ENCODE results near the gene RAB5IF. TPM values are rescaled to one million over a fixed set of nuclear protein-coding genes. Genes with fewer than 3 reads are reported as not detected.
"Not testable (repeated sequence)": the region's sequence is repeated elsewhere in the genome, so short reads cannot be mapped to it uniquely, and the experiment has no call there.

Gene RAB5IF
- total RNA-seq, 2 experiments from 2014 or later = 62.6 to 74.8 TPM

DNA sequence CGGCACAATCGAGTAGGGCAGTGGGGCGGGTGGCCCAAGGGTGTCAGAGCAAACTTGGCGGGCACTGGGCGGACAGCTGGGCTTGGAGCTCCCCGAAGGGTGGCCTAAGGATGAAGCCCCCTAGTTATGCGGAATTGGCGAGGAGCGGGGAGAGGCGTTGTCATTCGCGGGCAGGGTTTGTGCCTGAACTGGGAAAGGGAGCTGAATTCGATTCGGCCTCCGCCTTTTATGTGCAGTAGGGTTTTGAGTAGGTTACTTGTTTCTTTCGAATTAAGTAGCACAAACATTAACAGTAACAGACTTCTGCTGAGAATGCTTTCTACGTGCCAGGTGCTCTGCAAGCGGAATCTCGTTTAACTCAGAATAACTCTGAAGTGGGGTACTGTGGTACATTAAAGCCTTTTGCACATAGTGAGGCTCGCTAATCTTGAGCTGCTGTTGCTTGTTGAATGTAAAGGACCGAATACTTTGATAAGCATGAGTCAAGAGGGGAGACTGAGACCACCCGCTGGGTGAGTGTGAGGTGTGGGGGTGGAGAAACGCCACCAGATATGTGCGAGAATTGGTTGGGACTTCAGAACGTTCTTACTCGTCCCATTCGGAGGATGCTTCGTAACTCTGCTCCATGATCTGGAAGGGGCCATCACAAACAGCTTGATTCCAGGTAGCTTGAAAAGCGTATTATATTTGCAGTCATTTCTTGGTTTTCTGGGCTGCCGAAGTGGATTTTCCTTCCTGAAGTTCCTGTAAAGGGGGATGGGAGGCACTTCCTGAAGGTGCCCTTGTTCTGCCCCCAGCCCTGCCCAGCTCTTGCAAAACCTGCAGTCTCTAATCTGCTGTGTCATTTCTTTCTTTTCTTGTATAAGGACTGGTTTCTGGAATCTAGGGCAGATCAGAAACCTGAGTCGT is 833 bp downstream of the RAB5IF start:
- peak in 3 of 14 experiments; percentile 34 to 45 (median 41) for DNase-seq
- CTCF ChIA-PET = interaction anchor here (0.8 to 4.0 kb wide), 15 partner anchors 13 to 167 kb away, joined by 3 to 68 read pairs (median 6); partner anchors contain the start of genes DSN1, NDRG3, SLA2 and TGIF2

GRCh38 chr20:36607586-36608387 is 2.2 kb downstream of the RAB5IF start:
- POLR2A ChIA-PET = interaction anchor here (1.2 to 4.4 kb wide), 3 partner anchors 12 to 35 kb away, joined by 4 to 121 read pairs (median 83); partner anchors contain the start of gene TGIF2
- Histone ChIP-seq H3K27ac (ENCODE audit: low read depth in 1 of 2, low read length in 2 of 2) (peak overlapping the region in 1 of 2 donors; percentile 87), H3K9me3 (ENCODE audit: control insufficient read depth in 1 of 2, insufficient read depth in 1 of 2, low read length in 2 of 2) (no peaks in the 10 kb centered on the region), H3K36me3 (ENCODE audit: insufficient read depth, low read length) (peaks cover 45% of the 10 kb centered on the region), H3K4me3 (ENCODE audit: low read length) (no peak overlapping the region), H3K4me1 (ENCODE audit: insufficient read depth, low read length) (peaks cover 42% of the 10 kb centered on the region), H3K27me3 (ENCODE audit: control insufficient read depth in 1 of 2, insufficient read depth in 2 of 2, low read length in 2 of 2) (no peaks in the 10 kb centered on the region)
- no peak for TF ChIP-seq CTCF (IDR thresholded peaks at IDR 0.05)
- no peak for DNase-seq
- H3K27me3 Mint-ChIP-seq = no peaks in the 10 kb centered on the region
- H3K27ac Mint-ChIP-seq = peak overlapping the region; percentile 97
- H3K9me3 Mint-ChIP-seq = no peaks in the 10 kb centered on the region
- CTCF ChIA-PET = interaction anchor here (0.6 kb wide), 1 partner anchor 1398 kb away, joined by 3 read pairs; no protein-coding TSS in a partner anchor
- peaks cover 73% of the 10 kb centered on the region for H3K36me3 Mint-ChIP-seq (ENCODE audit: low read depth)
- peak overlapping the region; percentile 98 for H3K4me3 Mint-ChIP-seq
- peaks cover 35% of the 10 kb centered on the region for H3K4me1 Mint-ChIP-seq (ENCODE audit: low read depth)
- intact Hi-C loops (cut with DNase I, micrococcal nuclease) = loop anchor here (2.0 to 5.0 kb wide), 3 partner anchors 139 to 165 kb away; partner anchors contain the start of genes DSN1 (in 2 of the 2) and NDRG3 (in 1 of the 2)
- ATAC-seq (ENCODE audit: poor library complexity) = no peak

More for the DNA sequence above, 833 bp downstream of the RAB5IF start:
- Mint-ChIP-seq H3K9me3 (no peaks in the 10 kb centered on the region), H3K36me3 (ENCODE audit: low read depth) (peaks cover 59% of the 10 kb centered on the region), H3K4me1 (ENCODE audit: low read depth) (peaks cover 34% of the 10 kb centered on the region), H3K27ac (peak overlapping the region; percentile 97), H3K27me3 (no peaks in the 10 kb centered on the region), H3K4me3 (peak overlapping the region; percentile 98)
- ATAC-seq (ENCODE audit: poor library complexity) = no peak
- Histone ChIP-seq H3K36me3 (ENCODE audit: insufficient read depth, low read length) (peaks cover 31% of the 10 kb centered on the region), H3K4me3 (ENCODE audit: low read length) (peak overlapping the region; percentile 100), H3K9me3 (ENCODE audit: control insufficient read depth in 1 of 2, insufficient read depth in 1 of 2, low read length in 2 of 2) (no peaks in the 10 kb centered on the region), H3K4me1 (ENCODE audit: insufficient read depth, low read length) (peaks cover 37% of the 10 kb centered on the region), H3K27me3 (ENCODE audit: control insufficient read depth in 1 of 2, insufficient read depth in 2 of 2, low read length in 2 of 2) (no peaks in the 10 kb centered on the region), H3K27ac (ENCODE audit: low read depth in 1 of 2, low read length in 2 of 2) (peak overlapping the region; percentile 87 to 93)
- POLR2A ChIA-PET = interaction anchor here (0.6 to 4.4 kb wide), 28 partner anchors 11 to 652 kb away, joined by 3 to 121 read pairs (median 6); partner anchors contain the start of genes AAR2, DSN1, SCAND1 and SLA2
- TF ChIP-seq CTCF (IDR thresholded peaks at IDR 0.05) = no peak
- intact Hi-C loops (cut with DNase I, micrococcal nuclease) = loop anchor here (2.0 to 5.0 kb wide), 3 partner anchors 140 to 166 kb away; partner anchors contain the start of genes DSN1 (in 2 of the 2) and NDRG3 (in 1 of the 2)

- H3K4me3 ChIP-seq (ENCODE audit: low read length); POLR2A ChIA-PET; H3K27me3 ChIP-seq (ENCODE audit: control insufficient read depth in 1 of 2, insufficient read depth in 2 of 2, low read length in 2 of 2); H3K9me3 Mint-ChIP-seq; H3K27ac ChIP-seq (ENCODE audit: low read depth in 1 of 2, low read length in 2 of 2); H3K9me3 ChIP-seq (ENCODE audit: control insufficient read depth in 1 of 2, insufficient read depth in 1 of 2, low read length in 2 of 2); H3K27me3 Mint-ChIP-seq; CTCF ChIA-PET; ATAC-seq (ENCODE audit: poor library complexity); DNase-seq; H3K27ac Mint-ChIP-seq: not testable (repeated sequence)
- Mint-ChIP-seq H3K36me3 (ENCODE audit: low read depth) (peaks cover 79% of the 10 kb centered on the region), H3K4me1 (ENCODE audit: low read depth) (peaks cover 37% of the 10 kb centered on the region), H3K4me3 (peak overlapping the region; percentile 98)
- Histone ChIP-seq H3K4me1 (ENCODE audit: insufficient read depth, low read length) (peaks cover 45% of the 10 kb centered on the region), H3K36me3 (ENCODE audit: insufficient read depth, low read length) (peaks cover 50% of the 10 kb centered on the region)
- intact Hi-C loops (cut with DNase I, micrococcal nuclease) = loop anchor here (5.0 kb wide), 2 partner anchors 146 to 164 kb away; partner anchors contain the start of gene DSN1 (in 2 of the 2)
Observed at GRCh38 chr20:36608388-36608728, 2.8 kb downstream of the RAB5IF start.
